Stimulated activated CD4-positive, alpha-beta T cell treated with anti-CD3 and anti-CD28 coated beads, Interleukin-1b, Interleukin-23, amount 100 ng/mL, for 24 hours (primary cell): Measurements from ENCODE around the gene C10orf71.

Source experiments
- DNase-seq, 4 experiments: peaks; one replicate each; pipeline ENCODE4 v3.0.0-alpha.2; 2020; ENCODE audit warnings: low read depth in 4 of 4, low spot score in 1 of 4

C10orf71 gene

GRCh38 chr10:49293208-49293603 lies 5.8 kb upstream of the C10orf71 start:
- DNase-seq, result no peak

- no peak for DNase-seq
These were observed 4.2 kb upstream of the C10orf71 start for GRCh38 chr10:49294731-49295130.

- no peak for DNase-seq
These were observed 3.7 kb upstream of the C10orf71 start for GRCh38 chr10:49295297-49295696.

GRCh38 chr10:49296382-49296781 lies 2.6 kb upstream of the C10orf71 start:
- no peak for DNase-seq

- no peak for DNase-seq
These were observed 2.1 kb upstream of the C10orf71 start for GRCh38 chr10:49296836-49297235.

- no peak for DNase-seq
These were observed 926 bp upstream of the C10orf71 start for GRCh38 chr10:49297818-49298670.

GRCh38 chr10:49298671-49298982 lies 343 bp upstream of the C10orf71 start:
- no peak for DNase-seq

GRCh38 chr10:49299816-49300139 lies 808 bp downstream of the C10orf71 start:
- no peak for DNase-seq

- DNase-seq, result no peak
These were observed 1.4 kb downstream of the C10orf71 start for GRCh38 chr10:49300140-49300974.

- DNase-seq, result no peak
These were observed 2.3 kb downstream of the C10orf71 start for GRCh38 chr10:49301302-49301701.

GRCh38 chr10:49302088-49302487 lies 3.1 kb downstream of the C10orf71 start:
- no peak for DNase-seq

GRCh38 chr10:49303711-49304110 lies 4.7 kb downstream of the C10orf71 start:
- no peak for DNase-seq

GRCh38 chr10:49304137-49304536 lies 5.2 kb downstream of the C10orf71 start:
- DNase-seq, result no peak

GRCh38 chr10:49307921-49308320 lies 9.0 kb downstream of the C10orf71 start:
- no peak for DNase-seq

GRCh38 chr10:49308881-49309280 lies 9.9 kb downstream of the C10orf71 start:
- no peak for DNase-seq

GRCh38 chr10:49309691-49310411 lies 10.9 kb downstream of the C10orf71 start:
- DNase-seq, result no peak

- DNase-seq, result no peak
These were observed 11.5 kb downstream of the C10orf71 start for GRCh38 chr10:49310460-49310859.

- no peak for DNase-seq
These were observed 12.1 kb downstream of the C10orf71 start for GRCh38 chr10:49310901-49311554.

GRCh38 chr10:49311555-49312236 lies 12.7 kb downstream of the C10orf71 start:
- no peak for DNase-seq

- no peak for DNase-seq
These were observed 13.4 kb downstream of the C10orf71 start for GRCh38 chr10:49312246-49312869.
